HG03139 (cell line): ENCODE results near the gene MGAT4A.
"Not testable (repeated sequence)": the region's sequence is repeated elsewhere in the genome, so short reads cannot be mapped to it uniquely, and the experiment has no call there.

Experiments
- ATAC-seq: cut with Tn5 transposase; IDR thresholded peaks from one replicate; pipeline ENCODE4 v1.9.1; 2021; ENCODE audit not compliant: unreplicated experiment

Gene MGAT4A

GRCh38 chr2:98608962-98609604 is 121.8 kb downstream of the MGAT4A start:
- ATAC-seq, result no peak

GRCh38 chr2:98608116-98608961 is 122.6 kb downstream of the MGAT4A start, which contains the start of the genes COA5 and UNC50:
Gene COA5, minus strand, starts transcription at chr2:98608512. Its CDS starts 107 bp downstream, at chr2:98608405.
Gene UNC50, plus strand, starts transcription at chr2:98608589. Its CDS starts 1,171 bp downstream, at chr2:98609760.
- ATAC-seq, result peak; percentile 86

GRCh38 chr2:98607741-98608115 is 123.2 kb downstream of the MGAT4A start:
- no peak for ATAC-seq

GRCh38 chr2:98607104-98607503 is 123.8 kb downstream of the MGAT4A start:
- no peak for ATAC-seq

- ATAC-seq, result no peak
Observed at GRCh38 chr2:98606431-98606830, 124.5 kb downstream of the MGAT4A start.

- ATAC-seq, result no peak
Observed at GRCh38 chr2:98605076-98605475, 125.9 kb downstream of the MGAT4A start.

GRCh38 chr2:98604547-98604946 is 126.4 kb downstream of the MGAT4A start:
- ATAC-seq, result no peak

- peak; percentile 73 for ATAC-seq
Observed at GRCh38 chr2:98601532-98602132, 129.3 kb downstream of the MGAT4A start.

GRCh38 chr2:98598781-98599428 is 132.0 kb downstream of the MGAT4A start:
- ATAC-seq, result no peak

- not testable (repeated sequence) for ATAC-seq
Observed at GRCh38 chr2:98594665-98595064, 136.3 kb downstream of the MGAT4A start.

- no peak for ATAC-seq
Observed at GRCh38 chr2:98592565-98592964, 138.4 kb downstream of the MGAT4A start.

- ATAC-seq, result no peak
Observed at GRCh38 chr2:98589489-98589888, 141.4 kb downstream of the MGAT4A start.

GRCh38 chr2:98588880-98589431 is 142.0 kb downstream of the MGAT4A start:
- no peak for ATAC-seq

- ATAC-seq, result no peak
Observed at GRCh38 chr2:98586551-98587140, 144.3 kb downstream of the MGAT4A start.

GRCh38 chr2:98585386-98585785 is 145.5 kb downstream of the MGAT4A start:
- ATAC-seq, result no peak

GRCh38 chr2:98583816-98584618 is 146.9 kb downstream of the MGAT4A start:
- no peak for ATAC-seq

GRCh38 chr2:98583276-98583675 is 147.7 kb downstream of the MGAT4A start:
- no peak for ATAC-seq

- ATAC-seq, result no peak
Observed at GRCh38 chr2:98582523-98582922, 148.4 kb downstream of the MGAT4A start.

GRCh38 chr2:98580656-98581284 is 150.2 kb downstream of the MGAT4A start:
- no peak for ATAC-seq
